ENCODE data around the gene ZNF407.

The ZNF407 gene

GRCh38 chr18:75074196-75075015 is 476.7 kb downstream of the ZNF407 start:
- no peaks in the 10 kb centered on the region for H3K27me3 ChIP-seq (ENCODE audit: insufficient read depth, low read depth)
- H3K79me2 ChIP-seq (ENCODE audit: insufficient read depth, low read depth): no peaks in the 10 kb centered on the region
- H3K4me3 ChIP-seq (IDR thresholded peaks at IDR 0.05; ENCODE audit: insufficient read depth, low read depth, low read length): no peak overlapping the region
- H2AFZ ChIP-seq (ENCODE audit: low read depth): no peak overlapping the region
- TF ChIP-seq, protein P1, sequence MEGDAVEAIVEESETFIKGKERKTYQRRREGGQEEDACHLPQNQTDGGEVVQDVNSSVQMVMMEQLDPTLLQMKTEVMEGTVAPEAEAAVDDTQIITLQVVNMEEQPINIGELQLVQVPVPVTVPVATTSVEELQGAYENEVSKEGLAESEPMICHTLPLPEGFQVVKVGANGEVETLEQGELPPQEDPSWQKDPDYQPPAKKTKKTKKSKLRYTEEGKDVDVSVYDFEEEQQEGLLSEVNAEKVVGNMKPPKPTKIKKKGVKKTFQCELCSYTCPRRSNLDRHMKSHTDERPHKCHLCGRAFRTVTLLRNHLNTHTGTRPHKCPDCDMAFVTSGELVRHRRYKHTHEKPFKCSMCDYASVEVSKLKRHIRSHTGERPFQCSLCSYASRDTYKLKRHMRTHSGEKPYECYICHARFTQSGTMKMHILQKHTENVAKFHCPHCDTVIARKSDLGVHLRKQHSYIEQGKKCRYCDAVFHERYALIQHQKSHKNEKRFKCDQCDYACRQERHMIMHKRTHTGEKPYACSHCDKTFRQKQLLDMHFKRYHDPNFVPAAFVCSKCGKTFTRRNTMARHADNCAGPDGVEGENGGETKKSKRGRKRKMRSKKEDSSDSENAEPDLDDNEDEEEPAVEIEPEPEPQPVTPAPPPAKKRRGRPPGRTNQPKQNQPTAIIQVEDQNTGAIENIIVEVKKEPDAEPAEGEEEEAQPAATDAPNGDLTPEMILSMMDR (conservative IDR thresholded peaks at IDR 0.05; ENCODE audit: low read depth, low read length): no peak
- no peaks in the 10 kb centered on the region for H3K4me1 ChIP-seq (ENCODE audit: low read depth, poor library complexity, severe bottlenecking)
- no peaks in the 10 kb centered on the region for H4K20me1 ChIP-seq (ENCODE audit: insufficient read depth)
- no peak overlapping the region for H3K9ac ChIP-seq
- no peaks in the 10 kb centered on the region for H3K36me3 ChIP-seq (ENCODE audit: insufficient read depth)
- no peak overlapping the region for H3K27ac ChIP-seq
- H3K4me2 ChIP-seq: no peak overlapping the region

DNA sequence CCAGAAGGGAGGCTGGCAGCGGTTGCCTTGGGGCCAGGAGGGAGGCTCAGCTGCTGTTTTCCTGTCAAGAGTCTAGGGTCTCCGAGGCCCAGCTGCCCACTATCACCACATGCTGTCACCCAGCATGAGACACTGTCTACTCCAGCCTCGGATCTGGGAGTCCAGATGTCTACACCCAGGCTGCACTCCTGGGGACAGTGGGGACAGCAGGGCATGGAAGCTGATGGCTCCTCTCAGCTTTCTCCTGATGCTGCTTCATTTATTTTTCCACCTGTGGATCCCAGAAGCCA is 477.3 kb downstream of the ZNF407 start:
- Histone ChIP-seq H2AFZ (ENCODE audit: low read depth) (no peak overlapping the region), H3K79me2 (ENCODE audit: insufficient read depth, low read depth) (no peaks in the 10 kb centered on the region), H3K4me1 (ENCODE audit: low read depth, poor library complexity, severe bottlenecking) (no peaks in the 10 kb centered on the region), H3K27me3 (ENCODE audit: insufficient read depth, low read depth) (no peaks in the 10 kb centered on the region), H3K9ac (no peak overlapping the region), H3K4me2 (no peak overlapping the region), H3K27ac (no peak overlapping the region), H3K36me3 (ENCODE audit: insufficient read depth) (no peaks in the 10 kb centered on the region), H3K4me3 (IDR thresholded peaks at IDR 0.05; ENCODE audit: insufficient read depth, low read depth, low read length) (no peak overlapping the region), H4K20me1 (ENCODE audit: insufficient read depth) (no peaks in the 10 kb centered on the region)
- TF ChIP-seq, protein P1 (conservative IDR thresholded peaks at IDR 0.05; ENCODE audit: low read depth, low read length): no peak

GRCh38 chr18:75075429-75075841 is 477.8 kb downstream of the ZNF407 start:
- no peak overlapping the region for H3K4me2 ChIP-seq
- H3K79me2 ChIP-seq (ENCODE audit: insufficient read depth, low read depth): no peaks in the 10 kb centered on the region
- H4K20me1 ChIP-seq (ENCODE audit: insufficient read depth): no peaks in the 10 kb centered on the region
- H3K4me1 ChIP-seq (ENCODE audit: low read depth, poor library complexity, severe bottlenecking): no peaks in the 10 kb centered on the region
- H3K4me3 ChIP-seq (IDR thresholded peaks at IDR 0.05; ENCODE audit: insufficient read depth, low read depth, low read length): no peak overlapping the region
- TF ChIP-seq, protein P1 (conservative IDR thresholded peaks at IDR 0.05; ENCODE audit: low read depth, low read length): no peak
- H3K27ac ChIP-seq: no peak overlapping the region
- H3K27me3 ChIP-seq (ENCODE audit: insufficient read depth, low read depth): no peaks in the 10 kb centered on the region
- H3K36me3 ChIP-seq (ENCODE audit: insufficient read depth): no peaks in the 10 kb centered on the region
- H3K9ac ChIP-seq: no peak overlapping the region
- no peak overlapping the region for H2AFZ ChIP-seq (ENCODE audit: low read depth)

DNA sequence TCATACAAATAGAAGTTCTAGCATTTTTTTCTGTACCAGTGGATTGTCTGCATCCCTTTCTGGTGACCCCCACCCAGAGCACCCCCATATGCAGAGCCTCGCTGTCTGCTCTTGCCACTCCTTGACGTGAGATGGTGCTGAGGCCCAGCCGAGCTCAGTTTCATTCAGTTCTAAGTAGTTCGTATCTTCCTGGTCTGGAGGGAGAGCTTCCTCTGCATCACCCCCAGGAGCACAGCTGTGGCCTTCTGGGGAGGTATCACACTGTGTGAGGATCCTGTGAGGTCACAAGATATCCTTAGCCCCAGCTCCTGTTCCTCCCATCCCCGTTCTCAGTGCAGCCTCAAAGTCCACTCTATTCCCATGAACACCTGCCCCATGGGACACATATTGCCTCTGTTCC is 478.6 kb downstream of the ZNF407 start:
- Histone ChIP-seq H3K9ac (no peak overlapping the region), H3K27me3 (ENCODE audit: insufficient read depth, low read depth) (no peaks in the 10 kb centered on the region), H4K20me1 (ENCODE audit: insufficient read depth) (no peaks in the 10 kb centered on the region), H3K4me2 (no peak overlapping the region), H3K79me2 (ENCODE audit: insufficient read depth, low read depth) (no peaks in the 10 kb centered on the region), H3K4me1 (ENCODE audit: low read depth, poor library complexity, severe bottlenecking) (no peaks in the 10 kb centered on the region), H3K36me3 (ENCODE audit: insufficient read depth) (no peaks in the 10 kb centered on the region), H3K4me3 (IDR thresholded peaks at IDR 0.05; ENCODE audit: insufficient read depth, low read depth, low read length) (no peak overlapping the region), H2AFZ (ENCODE audit: low read depth) (no peak overlapping the region), H3K27ac (no peak overlapping the region)
- TF ChIP-seq, protein P1 (conservative IDR thresholded peaks at IDR 0.05; ENCODE audit: low read depth, low read length): no peak

Data from KMS-11 (cell line).